ACC112 (cell line): Measurements from ENCODE around the gene HECTD4.

Source experiments
- H2AFZ ChIP-seq: fragments of 200-600 bp; sonication (generic); one replicate; pipeline ENCODE4 v1.6.0; 2017; ENCODE audit warnings: antibody characterized with exemption, low read length; ENCODE audit not compliant: unreplicated experiment
- H3K27ac ChIP-seq: fragments of 200-600 bp; sonication (generic); 2 replicates; pipeline ENCODE4 v1.5.1; 2014; ENCODE audit warnings: low read depth, mild to moderate bottlenecking, antibody characterized with exemption, low read length, moderate library complexity
- H3K27me3 ChIP-seq: fragments of 200-600 bp; sonication (generic); 2 replicates; pipeline ENCODE4 v1.6.1; 2014; ENCODE audit warnings: mild to moderate bottlenecking, antibody characterized with exemption, low read length, moderate library complexity, mixed read lengths; ENCODE audit not compliant: insufficient read depth
- H3K36me3 ChIP-seq: fragments of 200-600 bp; sonication (generic); 2 replicates; pipeline ENCODE4 v1.6.1; 2016; ENCODE audit warnings: mild to moderate bottlenecking, antibody characterized with exemption, low read length, moderate library complexity, mixed read lengths; ENCODE audit not compliant: insufficient read depth
- H3K4me1 ChIP-seq: fragments of 200-600 bp; sonication (generic); one replicate; pipeline ENCODE4 v1.6.1; 2016; ENCODE audit warnings: low read length, mixed read lengths; ENCODE audit not compliant: insufficient read depth, unreplicated experiment, control insufficient read depth
- H3K4me3 ChIP-seq: fragments of 200-600 bp; sonication (generic); 2 replicates; pipeline ENCODE4 v1.5.1; 2014; ENCODE audit warnings: mild to moderate bottlenecking, low read depth, low read length
- H3K79me2 ChIP-seq: fragments of 200-600 bp; sonication (generic); one replicate; pipeline ENCODE4 v1.6.0; 2016; ENCODE audit warnings: low read length; ENCODE audit not compliant: control insufficient read depth, unreplicated experiment, insufficient read depth

HECTD4 gene

GRCh38 chr12:112381883-112382796, at the start of gene HECTD4:
TSS of gene HECTD4 (minus strand) at chr12:112382431. CDS start at chr12:112382128, 303 bp downstream.
- peak within 1 kb of the TSS; percentile 94 for H2AFZ ChIP-seq
- no peaks in the 10 kb centered on the region for H3K36me3 ChIP-seq
- peaks cover 30% of the 10 kb centered on the region for H3K79me2 ChIP-seq
- no peaks in the 10 kb centered on the region for H3K27me3 ChIP-seq
- H3K4me1 ChIP-seq, result peaks cover 3% of the 10 kb centered on the region
- H3K27ac ChIP-seq, result peak within 1 kb of the TSS; percentile 20; the same call in 1 of the 2 replicates
- peak within 1 kb of the TSS; percentile 90 for H3K4me3 ChIP-seq

GRCh38 chr12:112431965-112432364, 49.7 kb upstream of the HECTD4 start:
- Histone ChIP-seq H3K4me3 (no peak overlapping the region), H3K36me3 (0 out of 2 replicates have a peak, but pooled peaks cover 5% of the 10 kb centered on the region), H3K79me2 (peaks cover 57% of the 10 kb centered on the region), H2AFZ (no peak overlapping the region), H3K27ac (no peak overlapping the region), H3K27me3 (no peaks in the 10 kb centered on the region), H3K4me1 (no peaks in the 10 kb centered on the region)

- H3K36me3 ChIP-seq, result 0 out of 2 replicates have a peak, but pooled peaks cover 5% of the 10 kb centered on the region
- no peaks in the 10 kb centered on the region for H3K27me3 ChIP-seq
- H2AFZ ChIP-seq, result no peak overlapping the region
- H3K4me1 ChIP-seq, result no peaks in the 10 kb centered on the region
- H3K4me3 ChIP-seq, result no peak overlapping the region
- peaks cover 60% of the 10 kb centered on the region for H3K79me2 ChIP-seq
- H3K27ac ChIP-seq, result no peak overlapping the region
Observed at GRCh38 chr12:112430929-112431328, 48.7 kb upstream of the HECTD4 start.

DNA sequence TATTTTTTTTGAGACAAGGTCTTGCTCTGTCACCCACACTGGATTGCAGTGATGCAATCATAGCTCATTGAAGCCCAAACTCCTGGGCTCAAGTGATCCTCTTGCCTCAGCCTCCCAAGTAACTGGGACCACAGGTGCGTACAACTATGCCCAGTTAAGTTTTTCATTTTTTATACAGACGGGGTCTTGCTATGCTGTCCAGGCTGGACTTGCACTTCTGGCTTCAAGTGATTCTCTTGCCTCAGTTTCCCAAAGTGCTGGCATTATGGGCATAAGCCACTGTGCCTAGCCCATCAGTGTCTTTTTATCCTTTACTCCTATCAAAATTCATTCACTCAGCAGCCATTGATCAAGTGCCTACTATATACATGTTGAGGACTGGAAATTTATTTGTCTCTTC, 45.5 kb upstream of the HECTD4 start:
- no peak overlapping the region for H3K27ac ChIP-seq
- H3K27me3 ChIP-seq, result no peaks in the 10 kb centered on the region
- H3K4me3 ChIP-seq, result no peak overlapping the region
- H3K36me3 ChIP-seq, result 0 out of 2 replicates have a peak, but pooled peaks cover 5% of the 10 kb centered on the region
- H2AFZ ChIP-seq, result no peak overlapping the region
- H3K4me1 ChIP-seq, result peaks cover under 1% of the 10 kb centered on the region
- peaks cover 80% of the 10 kb centered on the region for H3K79me2 ChIP-seq

GRCh38 chr12:112425582-112426382, 43.6 kb upstream of the HECTD4 start:
- H3K27ac ChIP-seq, result no peak overlapping the region
- peaks cover 14% of the 10 kb centered on the region for H3K4me1 ChIP-seq
- H3K4me3 ChIP-seq, result no peak overlapping the region
- H3K79me2 ChIP-seq, result peaks cover 84% of the 10 kb centered on the region
- H2AFZ ChIP-seq, result no peak overlapping the region
- H3K27me3 ChIP-seq, result no peaks in the 10 kb centered on the region
- H3K36me3 ChIP-seq, result no peaks in the 10 kb centered on the region

DNA sequence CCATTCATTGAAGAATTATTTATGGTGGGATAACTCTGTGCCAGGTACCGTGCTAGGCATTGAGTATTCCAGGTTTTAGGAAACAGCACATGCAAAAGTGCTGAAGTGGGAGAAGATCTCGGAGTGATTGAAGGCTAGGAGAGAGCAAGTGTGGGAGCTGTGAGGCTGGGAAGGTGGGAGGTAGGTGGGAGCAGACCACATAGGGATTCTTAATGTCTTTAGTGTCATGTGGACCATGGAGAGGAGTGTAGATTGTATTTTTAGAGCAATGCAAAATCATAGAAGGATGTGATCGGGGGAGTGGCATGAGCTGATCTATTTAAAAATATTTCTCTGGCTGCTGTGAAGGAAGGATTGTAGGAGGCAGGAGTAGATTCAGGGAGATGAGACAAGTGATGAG, 41.9 kb upstream of the HECTD4 start:
- H3K36me3 ChIP-seq, result no peaks in the 10 kb centered on the region
- H3K4me3 ChIP-seq, result no peak overlapping the region
- no peak overlapping the region for H2AFZ ChIP-seq
- H3K4me1 ChIP-seq, result peaks cover 23% of the 10 kb centered on the region
- peaks cover 88% of the 10 kb centered on the region for H3K79me2 ChIP-seq
- H3K27ac ChIP-seq, result no peak overlapping the region
- H3K27me3 ChIP-seq, result no peaks in the 10 kb centered on the region

GRCh38 chr12:112422531-112422930, 40.3 kb upstream of the HECTD4 start:
- no peaks in the 10 kb centered on the region for H3K36me3 ChIP-seq
- peaks cover 23% of the 10 kb centered on the region for H3K4me1 ChIP-seq
- H3K4me3 ChIP-seq, result no peak overlapping the region
- H2AFZ ChIP-seq, result no peak overlapping the region
- H3K27me3 ChIP-seq, result no peaks in the 10 kb centered on the region
- H3K27ac ChIP-seq, result no peak overlapping the region
- H3K79me2 ChIP-seq, result peaks cover 75% of the 10 kb centered on the region

DNA sequence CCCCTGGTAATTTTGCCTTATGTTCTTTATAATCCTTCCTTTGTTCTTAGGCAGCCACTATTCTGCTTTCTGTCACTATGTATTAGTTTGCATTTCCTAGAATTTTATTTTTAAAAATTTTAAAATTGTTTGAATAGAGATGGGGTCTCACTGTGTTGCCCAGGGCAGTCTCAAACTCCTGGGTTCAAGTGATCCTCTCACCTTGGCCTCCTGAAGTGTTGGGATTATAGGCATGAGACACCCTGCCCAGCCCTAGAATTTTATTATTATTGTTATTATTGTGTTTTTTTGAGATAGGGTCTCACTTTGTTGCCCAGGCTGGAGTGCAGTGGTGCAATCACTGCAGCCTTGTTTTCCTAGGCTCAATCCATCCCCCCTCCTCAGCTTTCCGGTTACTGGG, 39.1 kb upstream of the HECTD4 start:
- H2AFZ ChIP-seq, result no peak overlapping the region
- peaks cover 23% of the 10 kb centered on the region for H3K4me1 ChIP-seq
- H3K36me3 ChIP-seq, result no peaks in the 10 kb centered on the region
- H3K79me2 ChIP-seq, result peaks cover 68% of the 10 kb centered on the region
- no peak overlapping the region for H3K27ac ChIP-seq
- H3K27me3 ChIP-seq, result no peaks in the 10 kb centered on the region
- no peak overlapping the region for H3K4me3 ChIP-seq

DNA sequence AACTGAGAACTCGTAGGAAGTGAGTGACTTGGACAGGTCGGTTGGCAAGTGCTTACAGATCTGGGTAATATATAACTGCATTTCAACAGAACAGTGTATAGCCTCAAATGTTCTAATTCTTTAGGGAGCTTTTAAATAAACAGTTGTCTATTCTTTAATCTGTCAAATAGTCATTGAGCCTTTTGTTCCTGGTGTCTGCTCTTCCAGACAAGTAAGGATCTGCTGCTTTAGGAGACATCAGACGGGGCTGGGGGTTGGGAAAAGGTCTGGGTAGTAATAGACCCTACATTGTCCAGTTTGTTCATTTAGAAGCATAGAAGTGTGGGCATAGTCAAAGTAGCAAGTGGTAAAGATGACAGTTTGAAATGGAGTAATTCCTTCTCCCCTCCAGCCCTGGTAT, 38.5 kb upstream of the HECTD4 start:
- H3K27me3 ChIP-seq, result no peaks in the 10 kb centered on the region
- no peak overlapping the region for H2AFZ ChIP-seq
- H3K36me3 ChIP-seq, result no peaks in the 10 kb centered on the region
- no peak overlapping the region for H3K4me3 ChIP-seq
- peaks cover 23% of the 10 kb centered on the region for H3K4me1 ChIP-seq
- H3K79me2 ChIP-seq, result peaks cover 62% of the 10 kb centered on the region
- H3K27ac ChIP-seq, result no peak overlapping the region

- Histone ChIP-seq H3K4me1 (peaks cover 23% of the 10 kb centered on the region), H3K79me2 (peaks cover 52% of the 10 kb centered on the region), H2AFZ (peak overlapping the region; percentile 33)
Observed at GRCh38 chr12:112419297-112420133, 37.3 kb upstream of the HECTD4 start.

More at GRCh38 chr12:112419297-112420133, 37.3 kb upstream of the HECTD4 start:
- peak overlapping the region; percentile 87 for H3K27ac ChIP-seq
- peak overlapping the region; percentile 100 for H3K4me3 ChIP-seq
- H3K27me3 ChIP-seq, result no peaks in the 10 kb centered on the region
- H3K36me3 ChIP-seq, result no peaks in the 10 kb centered on the region
